Liver (tissue), 9 donors: ENCODE measurements around the gene FILIP1. TPM values are rescaled to one million over a fixed set of nuclear protein-coding genes. Genes with fewer than 3 reads are reported as not detected.

Experiments
- DNase-seq: peaks from one replicate; pipeline ENCODE4 v3.0.0-alpha.2; 2017; ENCODE audit warnings: low spot score
- H3K27ac ChIP-seq, 2 donors: one replicate each; pipeline ENCODE4 v1.7.0; 2013; ENCODE audit warnings: inconsistent platforms in 2 of 2, low read length in 2 of 2, control low read depth in 1 of 2, low read depth in 1 of 2, mild to moderate bottlenecking in 1 of 2
- H3K27me3 ChIP-seq, 4 donors: one replicate each; pipeline versions ENCODE4 v1.6.1 to v1.7.0; 2013; ENCODE audit warnings: low read length in 3 of 4, inconsistent platforms in 1 of 4, mild to moderate bottlenecking in 1 of 4, moderate library complexity in 1 of 4; ENCODE audit not compliant: control insufficient read depth in 4 of 4, insufficient read depth in 4 of 4
- H3K36me3 ChIP-seq, 4 donors: one replicate each; pipeline versions ENCODE4 v1.6.1 to v1.7.0; 2013; ENCODE audit warnings: low read length in 3 of 4, mild to moderate bottlenecking in 3 of 4, low read depth in 1 of 4, moderate library complexity in 1 of 4; ENCODE audit not compliant: control insufficient read depth in 4 of 4, insufficient read depth in 3 of 4
- H3K4me1 ChIP-seq, 4 donors: one replicate each; pipeline versions ENCODE4 v1.6.1 to v1.7.0; 2013; ENCODE audit warnings: low read length in 3 of 4, mild to moderate bottlenecking in 3 of 4, moderate library complexity in 1 of 4; ENCODE audit not compliant: control insufficient read depth in 4 of 4, insufficient read depth in 4 of 4
- H3K4me3 ChIP-seq, 3 donors: one replicate each; pipeline versions ENCODE4 v1.6.1 to v1.7.0; 2013; ENCODE audit warnings: low read length in 3 of 3, control low read depth in 1 of 3, low read depth in 1 of 3, mild to moderate bottlenecking in 1 of 3
- H3K9ac ChIP-seq, 2 donors: one replicate each; pipeline ENCODE4 v1.7.0; 2013; ENCODE audit warnings: low read length in 2 of 2, mild to moderate bottlenecking in 2 of 2, moderate library complexity in 2 of 2, control low read depth in 1 of 2, low read depth in 1 of 2
- H3K9me3 ChIP-seq, 4 donors: one replicate each; pipeline versions ENCODE4 v1.6.1 to v1.7.0; 2013; ENCODE audit warnings: low read length in 3 of 4; ENCODE audit not compliant: control insufficient read depth in 4 of 4
- ATF3 ChIP-seq: IDR thresholded peaks from 2 replicates; pipeline ENCODE4 v1.6.1; 2016; ENCODE audit warnings: antibody characterized with exemption
- CTCF ChIP-seq: fragments of 150-350 bp; IDR thresholded peaks from 2 replicates; pipeline ENCODE4 v1.5.1; 2017; ENCODE audit warnings: improper control_type of control experiment, low read depth, low read length; ENCODE audit not compliant: missing input control
- EGR1 ChIP-seq, 2 donors: IDR thresholded peaks; 2 replicates each; pipeline ENCODE4 v1.6.1; 2016 to 2018; ENCODE audit warnings: antibody characterized with exemption in 2 of 2, low read depth in 2 of 2
- FOXA2 ChIP-seq: IDR thresholded peaks from 2 replicates; pipeline ENCODE4 v1.6.1; 2016; ENCODE audit warnings: antibody characterized with exemption
- GABPA ChIP-seq, 2 donors: IDR thresholded peaks in 1 of 2; conservative IDR thresholded peaks in 1 of 2; 2 replicates each; pipeline ENCODE4 v1.6.1; 2016; ENCODE audit warnings: antibody characterized with exemption in 2 of 2, mild to moderate bottlenecking in 1 of 2, moderate library complexity in 1 of 2
- HNF4A ChIP-seq, 2 donors: conservative IDR thresholded peaks; 2 replicates each; pipeline ENCODE4 v1.6.1; 2016; ENCODE audit warnings: antibody characterized with exemption in 2 of 2, mild to moderate bottlenecking in 2 of 2
- HNF4G ChIP-seq: IDR thresholded peaks from 2 replicates; pipeline ENCODE4 v1.6.1; 2016; ENCODE audit warnings: antibody characterized with exemption
- JUND ChIP-seq, 2 donors: IDR thresholded peaks; 2 replicates each; pipeline ENCODE4 v1.6.1; 2016; ENCODE audit warnings: antibody characterized with exemption in 2 of 2
- MAX ChIP-seq: IDR thresholded peaks from 2 replicates; pipeline ENCODE4 v1.6.1; 2016; ENCODE audit warnings: antibody characterized with exemption
- NR2F2 ChIP-seq: IDR thresholded peaks from 2 replicates; pipeline ENCODE4 v1.6.1; 2016; ENCODE audit warnings: antibody characterized with exemption
- RAD21 ChIP-seq, 2 donors: IDR thresholded peaks; 2 replicates each; pipeline ENCODE4 v1.6.1; 2016; ENCODE audit warnings: antibody characterized with exemption in 2 of 2, mild to moderate bottlenecking in 2 of 2
- REST ChIP-seq: IDR thresholded peaks from 2 replicates; pipeline ENCODE4 v1.6.1; 2016; ENCODE audit warnings: antibody characterized with exemption, mild to moderate bottlenecking
- RXRA ChIP-seq, 2 donors: IDR thresholded peaks; 2 replicates each; pipeline ENCODE4 v1.6.1; 2017 to 2018; ENCODE audit warnings: antibody characterized with exemption in 2 of 2, mild to moderate bottlenecking in 1 of 2
- SP1 ChIP-seq: IDR thresholded peaks from 2 replicates; pipeline ENCODE4 v1.6.1; 2018; ENCODE audit warnings: antibody characterized with exemption, mild to moderate bottlenecking
- TAF1 ChIP-seq: conservative IDR thresholded peaks from 2 replicates; pipeline ENCODE4 v1.6.1; 2016; ENCODE audit warnings: antibody characterized with exemption, mild to moderate bottlenecking
- YY1 ChIP-seq: IDR thresholded peaks from 2 replicates; pipeline ENCODE4 v1.6.1; 2016; ENCODE audit warnings: antibody characterized with exemption, mild to moderate bottlenecking
- ZBTB33 ChIP-seq: IDR thresholded peaks from 2 replicates; pipeline ENCODE4 v1.6.1; 2016; ENCODE audit warnings: antibody characterized with exemption
- polyA plus RNA-seq, 2 donors: library from polyadenylated mRNA; stranded (reverse) in 1 of 2; unstranded in 1 of 2; fragments of 200-250 nt in 1 of 2; fragments of >200 nt in 1 of 2; fragmentation: Nextera tagmentation in 1 of 2; extraction: Ambion mirVana in 1 of 2; gene quantifications; one replicate each; pipeline versions ENCODE4 v1.2.1 to v1.2.3, GENCODE V29; 2013 to 2015
- total RNA-seq, 2 donors: library from RNA; depleted of rRNA; stranded (reverse); fragments of >200 nt; gene quantifications; one replicate each; pipeline ENCODE4 v1.2.3, GENCODE V29; 2014
- donor health status: healthy.
- donor health status: healthy.
- donor health status: healthy.
- donor health status: healthy.
- donor health status: healthy.

FILIP1 gene
- total and polyA plus RNA-seq, 4 donors = 0.70 to 2.8 (median 1.1) TPM

- DNase-seq = no peak
- TF ChIP-seq HNF4G (no peak), SP1 (no peak), YY1 (no peak), MAX (no peak), NR2F2 (no peak), CTCF (no peak), ATF3 (no peak), GABPA (IDR thresholded peaks at IDR 0.05 in 1 of 2, conservative IDR thresholded peaks at IDR 0.05 in 1 of 2) (no peak), TAF1 (no peak), RAD21 (IDR thresholded peaks at IDR 0.05) (no peak), HNF4A (conservative IDR thresholded peaks at IDR 0.05) (no peak), REST (no peak), FOXA2 (no peak), JUND (IDR thresholded peaks at IDR 0.05) (no peak), ZBTB33 (no peak), RXRA (IDR thresholded peaks at IDR 0.05) (no peak)
- no peaks in the 10 kb centered on the region for H3K36me3 ChIP-seq
- no peaks in the 10 kb centered on the region for H3K27me3 ChIP-seq
- H3K9me3 ChIP-seq = no peaks in the 10 kb centered on the region
- peaks cover 0 to 5% (median 2%) of the 10 kb centered on the region in 4 donors for H3K4me1 ChIP-seq
- H3K4me3 ChIP-seq = no peak overlapping the region
- H3K27ac ChIP-seq = no peak overlapping the region
- no peak overlapping the region for H3K9ac ChIP-seq
Observed at GRCh38 chr6:75344455-75344854, 149.1 kb downstream of the FILIP1 start.

- peaks cover 0 to 2% (median 0%) of the 10 kb centered on the region in 4 donors for H3K4me1 ChIP-seq
- H3K9ac ChIP-seq = no peak overlapping the region
- no peak for DNase-seq
- no peak overlapping the region for H3K4me3 ChIP-seq
- no peaks in the 10 kb centered on the region for H3K9me3 ChIP-seq
- H3K27me3 ChIP-seq = no peaks in the 10 kb centered on the region
- no peaks in the 10 kb centered on the region for H3K36me3 ChIP-seq
- no peak overlapping the region for H3K27ac ChIP-seq
- TF ChIP-seq YY1 (no peak), REST (no peak), EGR1 (IDR thresholded peaks at IDR 0.05; ENCODE audit: low read depth in 2 of 2) (no peak), CTCF (no peak), FOXA2 (no peak), GABPA (IDR thresholded peaks at IDR 0.05 in 1 of 2, conservative IDR thresholded peaks at IDR 0.05 in 1 of 2) (no peak), HNF4G (no peak), RXRA (IDR thresholded peaks at IDR 0.05) (no peak), TAF1 (no peak), RAD21 (IDR thresholded peaks at IDR 0.05) (no peak), NR2F2 (no peak), ATF3 (no peak), MAX (no peak)
Observed at GRCh38 chr6:75344021-75344420, 149.6 kb downstream of the FILIP1 start.
